COLO668 (cell line): Measurements from ENCODE around the gene NMRAL1.

Source experiments
- DNase-seq: peaks from one replicate; lab custom pipeline; 2025; ENCODE audit not compliant: unreplicated experiment; lab: John Stamatoyannopoulos, UW

NMRAL1 gene

DNA sequence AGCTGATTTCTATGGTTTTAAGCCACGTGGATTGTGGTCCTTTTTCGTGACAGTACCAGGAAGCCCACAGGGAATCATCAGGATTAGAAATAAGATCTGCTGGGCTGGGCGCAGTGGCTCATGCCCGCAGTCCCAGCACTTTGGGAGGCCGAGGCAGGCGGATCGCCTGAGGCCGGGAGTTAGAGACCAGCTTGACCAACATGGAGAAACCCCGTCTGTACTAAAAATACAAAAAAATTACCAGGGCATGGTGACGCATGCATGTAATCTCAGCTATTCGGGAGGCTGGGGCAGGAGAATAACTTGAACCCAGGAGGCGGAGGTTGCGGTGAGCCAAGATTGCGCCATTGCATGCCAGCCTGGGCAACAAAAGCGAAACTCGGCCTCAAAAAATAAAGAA lies 6.5 kb downstream of the NMRAL1 start:
- DNase-seq = no peak

DNA sequence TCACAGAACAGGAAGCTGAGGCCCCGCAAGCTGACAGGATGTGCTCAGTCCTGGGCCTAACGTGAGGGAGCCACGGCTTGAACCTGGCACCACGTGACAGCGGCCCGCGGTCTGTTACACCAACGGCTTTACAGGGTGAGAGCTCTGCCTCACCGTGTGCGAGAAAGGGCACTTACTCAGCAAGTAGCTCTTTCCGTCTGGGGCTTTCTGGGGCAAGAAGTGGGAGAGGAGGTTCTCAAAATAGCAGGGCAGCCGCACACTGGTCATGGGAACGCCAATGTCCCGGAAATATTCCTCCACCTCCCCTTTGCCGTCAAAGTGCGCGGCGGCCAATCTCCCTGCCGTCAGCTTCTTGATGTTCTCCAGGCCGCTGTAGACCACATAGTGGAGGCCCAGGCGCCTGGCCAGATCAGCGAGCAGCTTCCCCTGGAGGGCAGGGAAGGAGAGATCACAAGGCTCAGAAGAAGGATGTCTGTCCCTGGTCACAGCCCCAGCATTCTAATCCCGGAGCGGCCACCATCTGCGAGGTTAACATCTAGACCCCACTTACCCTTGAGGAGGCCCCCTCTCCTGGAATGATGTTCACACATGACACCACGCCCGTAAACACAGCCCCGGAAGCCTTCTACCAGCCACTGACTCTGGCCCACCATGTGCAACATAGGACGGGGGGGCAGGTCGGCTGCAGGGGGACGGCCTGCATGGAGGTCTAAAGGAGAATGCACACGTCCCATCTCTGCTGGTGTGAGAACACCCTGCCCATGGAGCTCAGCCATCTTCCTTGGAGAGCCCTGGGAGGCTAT lies 8.2 kb downstream of the NMRAL1 start:
- DNase-seq = no peak

DNA sequence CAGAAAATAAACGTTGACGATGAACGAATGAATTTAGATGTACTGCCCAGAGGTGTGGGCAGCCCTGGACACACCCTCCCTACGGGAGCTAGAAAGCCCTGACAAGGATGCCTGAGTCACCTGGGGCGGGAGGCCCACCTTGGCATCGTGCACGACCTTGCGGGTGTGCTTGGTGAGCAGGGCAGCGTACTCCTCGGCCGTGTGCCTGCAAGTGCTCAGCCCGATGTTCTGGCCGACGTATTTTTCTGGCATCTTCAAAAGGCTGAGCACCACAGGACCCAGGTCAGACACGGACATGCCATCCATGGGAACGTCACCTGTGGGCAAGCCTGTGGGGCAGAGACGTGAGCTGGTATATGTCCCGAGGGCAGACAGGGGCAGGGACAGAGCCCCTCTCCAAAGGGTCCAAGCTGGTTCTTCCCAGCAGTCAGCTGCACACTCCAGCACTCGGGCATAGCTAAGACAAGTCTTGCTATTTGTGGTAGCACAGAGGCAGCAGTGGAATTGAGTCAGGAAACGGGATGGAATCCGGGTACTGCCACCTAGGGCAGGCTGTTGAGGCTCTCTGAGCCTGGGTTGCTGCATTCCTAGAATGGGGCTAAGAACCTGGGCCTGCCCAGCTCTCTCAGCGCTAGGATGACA lies 10.8 kb downstream of the NMRAL1 start:
- no peak for DNase-seq

DNA sequence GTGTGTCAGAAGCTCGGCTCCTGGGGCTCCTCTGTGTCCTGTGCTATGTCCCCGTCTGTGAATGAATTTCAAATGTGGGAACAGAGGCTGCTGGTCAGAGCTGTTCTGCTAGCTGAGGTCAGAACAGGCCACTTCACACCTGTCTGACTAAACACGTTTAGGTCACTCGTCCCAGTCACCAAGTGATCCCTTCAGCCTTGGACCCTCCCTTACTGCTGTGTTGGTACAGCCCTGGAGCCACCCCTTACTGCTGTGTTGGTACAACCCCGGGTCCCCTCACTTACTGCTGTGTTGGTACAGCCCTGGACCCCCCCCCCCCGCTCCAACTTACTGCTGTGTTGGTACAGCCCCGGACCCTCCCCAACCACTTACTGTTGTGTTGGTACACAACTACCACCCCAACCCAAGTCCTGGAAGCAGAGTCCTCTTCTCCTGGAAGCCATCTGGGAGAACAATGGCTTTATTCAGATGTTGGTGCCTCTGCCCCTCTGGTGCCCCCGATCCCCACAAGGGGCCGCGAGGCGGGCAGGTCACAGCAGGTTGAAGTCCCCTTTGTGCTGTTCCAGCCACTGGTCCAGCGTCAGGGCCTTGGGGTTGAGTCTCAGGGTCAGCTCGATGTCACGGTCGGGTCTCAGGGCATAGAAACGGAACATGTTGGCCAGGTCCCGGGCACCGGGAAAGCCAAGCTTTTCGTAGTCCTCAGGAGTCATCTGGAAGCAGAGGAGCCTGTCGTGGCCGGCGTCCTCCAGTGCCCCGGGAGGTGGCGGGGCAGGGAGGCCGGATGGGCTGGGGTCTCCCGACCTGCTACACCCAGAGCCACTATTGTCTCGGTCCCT lies 13.0 kb downstream of the NMRAL1 start:
- DNase-seq = no peak

DNA sequence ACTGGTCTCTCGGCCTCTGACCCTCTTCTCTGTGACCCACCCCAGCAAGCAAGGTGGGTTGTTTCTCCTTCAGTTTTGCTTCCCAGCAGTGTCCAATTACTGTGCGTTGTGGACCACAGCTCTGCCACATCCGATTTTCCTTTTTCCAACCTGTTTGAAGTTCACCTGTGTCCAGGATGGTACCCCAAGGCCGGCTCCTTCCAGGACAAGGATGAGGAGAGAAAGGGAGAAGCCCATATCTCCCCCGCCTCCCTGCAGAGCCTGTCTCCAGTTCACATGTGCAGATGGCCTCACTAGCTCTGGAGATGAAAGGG lies 13.5 kb downstream of the NMRAL1 start:
- no peak for DNase-seq

DNA sequence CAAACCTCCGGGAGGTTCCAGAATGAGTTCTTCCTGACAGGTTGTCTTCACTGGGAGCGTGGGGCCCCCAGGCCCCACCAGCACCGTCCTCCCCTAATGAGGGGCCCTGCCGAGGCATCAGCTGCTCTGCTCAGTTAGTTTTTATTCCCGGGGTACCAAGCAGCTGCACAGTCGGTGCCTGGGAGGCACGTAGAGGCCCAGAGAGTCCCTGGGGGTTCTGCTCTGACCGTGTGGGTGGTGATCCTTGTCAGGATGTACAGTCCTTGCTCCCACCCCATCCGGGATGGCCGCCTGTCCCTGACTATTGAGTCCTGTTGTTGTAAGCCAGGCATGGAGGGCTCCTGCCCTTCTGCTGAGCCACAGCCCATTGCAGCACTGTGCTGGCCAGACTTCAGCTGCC lies 18.5 kb downstream of the NMRAL1 start:
- DNase-seq = no peak

DNA sequence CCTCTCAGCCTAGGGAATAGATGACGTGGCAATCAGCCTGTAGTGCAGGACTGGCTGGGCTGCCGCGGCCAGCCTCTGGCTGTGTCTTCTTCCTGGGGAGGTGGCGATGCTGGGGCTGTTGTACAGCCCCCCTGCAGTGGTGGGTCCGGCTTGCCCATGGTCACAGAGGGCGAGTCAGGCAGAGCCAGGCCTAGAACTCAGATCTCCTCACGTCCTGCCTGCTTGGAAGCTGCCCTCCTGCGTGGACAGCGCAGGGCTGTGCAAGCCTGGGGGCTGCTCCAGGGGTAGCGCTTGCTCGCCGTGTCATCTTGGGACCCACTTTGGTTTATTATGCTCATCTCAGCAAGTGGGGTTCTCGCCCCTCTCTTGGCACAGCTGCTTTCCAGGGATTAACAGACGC lies 19.3 kb downstream of the NMRAL1 start:
- DNase-seq = no peak

DNA sequence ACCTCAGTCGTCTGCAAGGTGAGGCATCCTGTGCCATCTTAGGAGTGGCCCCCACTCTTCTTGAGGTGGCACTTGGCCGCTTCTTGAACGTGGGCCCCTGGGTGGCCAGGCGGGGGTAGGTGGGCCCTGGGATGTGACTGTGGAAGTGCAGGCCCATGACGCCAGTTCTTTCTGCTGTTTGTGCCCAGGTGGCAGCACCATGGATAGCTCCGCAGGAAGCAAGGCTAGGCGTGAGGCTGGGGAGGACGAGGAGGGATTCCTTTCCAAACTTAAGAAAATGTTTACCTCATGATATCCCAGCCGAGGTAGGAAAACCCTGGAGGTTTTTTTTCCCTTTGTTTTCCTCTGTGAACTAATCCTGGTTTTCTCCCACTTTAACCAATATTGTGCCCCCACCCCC lies 19.8 kb downstream of the NMRAL1 start:
- DNase-seq = no peak

DNA sequence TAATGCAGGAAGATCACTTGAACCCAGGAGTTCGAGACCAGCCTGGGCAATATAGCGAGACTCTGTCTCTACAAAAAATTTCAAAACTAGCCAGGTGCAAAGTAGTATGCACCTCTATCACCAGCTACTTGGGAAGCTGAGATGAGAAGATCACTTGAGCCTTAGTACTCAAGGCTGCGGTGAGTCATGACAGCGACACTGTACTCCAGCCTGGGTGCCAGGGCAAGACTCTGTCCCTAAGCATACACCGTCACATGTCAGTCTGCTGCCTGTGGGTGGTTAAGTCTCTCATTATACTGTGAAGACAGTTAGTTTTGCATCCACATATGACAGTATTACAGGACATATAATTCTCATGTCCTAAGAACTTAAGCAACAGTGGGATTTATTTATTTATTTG lies 21.8 kb downstream of the NMRAL1 start:
- no peak for DNase-seq

DNA sequence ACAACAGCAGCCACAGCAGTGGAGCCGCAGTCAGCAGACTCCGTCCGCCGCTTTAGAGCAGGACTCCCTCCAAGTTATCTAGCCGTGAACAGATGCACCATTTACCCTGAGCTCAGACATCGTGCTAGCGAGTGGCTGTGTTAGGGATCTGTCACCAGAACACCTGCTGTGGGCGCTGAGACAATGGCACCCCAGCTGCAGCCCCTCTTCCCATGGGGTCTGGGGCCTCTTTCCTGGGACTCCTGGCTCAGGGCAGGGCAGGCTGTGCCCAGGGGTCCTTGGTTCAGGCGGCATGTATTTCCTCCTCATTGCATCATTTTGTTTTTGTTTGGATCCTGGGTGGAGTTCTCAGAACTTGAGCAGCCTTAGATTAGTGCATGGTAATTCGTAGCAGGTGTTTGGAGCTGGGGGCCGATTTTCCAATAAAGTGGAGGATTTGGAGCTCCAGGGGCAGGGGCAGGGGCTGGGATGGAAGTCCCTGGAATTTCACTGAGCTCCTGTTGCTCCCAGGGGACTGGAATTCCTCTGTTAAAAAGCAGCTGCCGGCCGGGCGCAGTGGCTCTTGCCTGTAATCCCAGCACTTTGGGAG lies 23.4 kb downstream of the NMRAL1 start:
- DNase-seq = no peak

DNA sequence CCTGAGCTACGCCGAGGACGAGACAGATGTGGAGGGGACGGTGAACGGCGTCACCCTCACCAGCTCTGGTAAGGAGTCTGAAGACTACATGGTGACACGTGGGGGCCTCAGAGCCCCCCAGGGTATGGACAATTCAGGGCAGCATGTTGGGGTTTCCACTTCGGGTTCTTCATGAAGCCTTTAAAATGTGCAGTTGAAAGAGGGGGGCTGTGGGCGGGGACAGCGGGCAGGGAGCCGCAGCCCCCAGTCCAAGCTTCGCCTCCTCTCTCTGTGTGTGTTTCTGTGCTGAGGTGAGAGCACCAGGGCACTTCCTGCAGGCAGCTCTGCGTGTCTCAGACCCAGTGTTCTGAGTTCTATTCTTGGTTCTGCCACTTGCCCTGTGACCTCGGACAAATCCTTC lies 24.0 kb downstream of the NMRAL1 start:
- DNase-seq = no peak

DNA sequence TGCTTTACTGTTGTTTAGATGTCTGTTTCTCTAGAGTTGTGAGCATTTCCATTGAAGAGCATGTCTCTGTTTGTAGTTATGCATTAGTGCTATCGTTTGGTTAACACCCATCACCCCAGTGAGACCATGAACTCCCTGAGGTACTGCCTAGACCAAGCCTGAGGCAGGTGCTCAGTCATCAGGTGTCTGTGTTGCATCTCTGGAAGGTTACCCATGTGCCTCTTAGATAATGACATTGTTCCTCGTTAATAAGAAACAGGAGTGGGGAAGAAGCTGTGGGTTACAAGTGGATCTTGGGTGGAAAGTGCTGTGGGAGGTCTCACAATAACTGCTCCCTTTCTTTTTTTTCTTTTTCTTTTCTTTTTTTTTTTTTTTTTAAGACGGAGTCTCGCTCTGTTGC lies 30.4 kb downstream of the NMRAL1 start:
- DNase-seq = no peak

DNA sequence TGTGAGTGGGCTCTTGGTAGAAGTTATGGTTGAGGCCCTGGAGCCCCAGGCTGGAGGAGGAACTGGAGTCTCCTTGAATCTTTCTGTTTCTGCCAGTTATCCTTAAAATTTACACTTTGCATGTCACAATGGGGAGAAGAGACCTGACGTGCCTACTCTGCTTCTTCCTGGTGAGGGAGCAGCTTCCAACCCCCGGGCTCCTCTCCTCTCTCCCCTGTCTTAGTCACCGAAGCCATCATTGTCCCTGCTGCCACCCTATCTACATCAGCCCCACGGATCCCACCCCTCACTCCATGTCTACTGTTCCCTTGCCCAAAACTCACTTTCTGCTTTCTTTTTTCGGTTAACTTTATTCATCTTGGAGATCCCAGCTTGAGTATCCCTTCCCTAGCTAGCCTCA lies 31.2 kb downstream of the NMRAL1 start:
- no peak for DNase-seq

DNA sequence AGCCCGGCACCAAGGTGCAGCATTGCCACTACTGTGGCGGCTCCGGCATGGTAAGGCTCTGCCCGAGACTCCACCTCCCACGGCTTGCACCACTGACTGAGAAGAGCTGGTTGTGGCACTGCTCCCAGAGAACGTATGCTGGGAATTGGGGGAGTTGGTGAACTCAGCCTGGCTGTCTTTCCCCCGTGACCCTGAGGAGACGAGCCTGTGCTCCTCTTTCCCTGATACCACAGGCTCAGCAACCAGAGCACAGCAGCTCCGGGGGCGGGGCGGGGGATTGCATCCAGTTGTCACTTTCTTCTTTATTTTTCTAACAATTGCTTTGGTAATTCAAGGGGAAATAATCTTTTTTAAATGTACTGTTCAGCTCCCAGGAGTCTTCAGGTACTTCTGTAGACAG lies 32.1 kb downstream of the NMRAL1 start:
- DNase-seq = no peak

DNA sequence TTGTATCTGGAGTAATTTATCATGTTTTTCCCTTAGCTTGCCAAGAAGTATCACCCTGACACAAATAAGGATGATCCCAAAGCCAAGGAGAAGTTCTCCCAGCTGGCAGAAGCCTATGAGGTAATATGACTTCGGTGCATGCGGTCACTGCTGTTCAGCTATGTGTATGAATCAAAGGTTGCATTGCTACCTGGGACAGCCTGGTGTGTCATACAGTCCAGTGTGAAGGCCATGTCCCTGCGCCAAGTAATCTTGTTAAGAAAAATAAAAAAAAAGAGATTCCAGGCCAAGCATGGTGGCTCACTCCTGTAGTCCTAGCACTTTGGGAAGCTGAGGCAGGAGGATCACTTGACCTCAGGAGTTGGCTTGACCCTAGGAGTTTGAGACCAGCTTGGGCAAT lies 37.1 kb downstream of the NMRAL1 start:
- no peak for DNase-seq

DNA sequence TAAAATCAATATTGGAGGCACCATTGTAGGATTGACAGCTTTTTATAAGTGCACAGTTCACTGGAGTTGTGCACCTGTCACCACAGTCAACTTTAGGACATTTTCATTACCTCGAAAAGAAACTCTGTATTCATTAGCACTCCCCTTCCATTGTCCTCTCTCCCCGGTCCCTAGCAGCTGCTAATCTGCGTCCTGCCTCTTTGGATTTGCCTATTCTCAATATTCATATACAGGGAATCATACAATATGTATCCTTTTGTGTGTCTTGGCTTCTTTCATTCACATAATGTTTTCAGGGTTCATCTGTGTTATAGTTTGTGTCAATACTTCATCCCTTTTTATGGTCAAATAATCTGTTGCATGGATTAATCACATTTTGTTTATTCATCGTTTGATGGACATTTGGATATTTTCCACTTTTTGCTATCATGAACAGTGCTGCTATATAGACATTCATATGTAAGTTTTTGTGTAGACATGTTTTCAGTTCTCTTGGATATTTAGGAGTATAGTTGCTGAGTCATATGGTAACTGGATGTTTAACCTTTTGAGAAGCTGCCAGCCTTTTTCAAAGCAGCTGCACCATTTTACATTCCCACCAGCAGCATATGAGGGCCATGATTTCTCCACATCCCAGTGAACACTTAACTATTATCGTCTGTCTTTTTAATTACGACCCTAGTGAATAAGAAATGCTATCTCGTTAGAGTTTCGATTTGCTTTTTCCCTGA lies 38.9 kb downstream of the NMRAL1 start:
- DNase-seq = no peak

DNA sequence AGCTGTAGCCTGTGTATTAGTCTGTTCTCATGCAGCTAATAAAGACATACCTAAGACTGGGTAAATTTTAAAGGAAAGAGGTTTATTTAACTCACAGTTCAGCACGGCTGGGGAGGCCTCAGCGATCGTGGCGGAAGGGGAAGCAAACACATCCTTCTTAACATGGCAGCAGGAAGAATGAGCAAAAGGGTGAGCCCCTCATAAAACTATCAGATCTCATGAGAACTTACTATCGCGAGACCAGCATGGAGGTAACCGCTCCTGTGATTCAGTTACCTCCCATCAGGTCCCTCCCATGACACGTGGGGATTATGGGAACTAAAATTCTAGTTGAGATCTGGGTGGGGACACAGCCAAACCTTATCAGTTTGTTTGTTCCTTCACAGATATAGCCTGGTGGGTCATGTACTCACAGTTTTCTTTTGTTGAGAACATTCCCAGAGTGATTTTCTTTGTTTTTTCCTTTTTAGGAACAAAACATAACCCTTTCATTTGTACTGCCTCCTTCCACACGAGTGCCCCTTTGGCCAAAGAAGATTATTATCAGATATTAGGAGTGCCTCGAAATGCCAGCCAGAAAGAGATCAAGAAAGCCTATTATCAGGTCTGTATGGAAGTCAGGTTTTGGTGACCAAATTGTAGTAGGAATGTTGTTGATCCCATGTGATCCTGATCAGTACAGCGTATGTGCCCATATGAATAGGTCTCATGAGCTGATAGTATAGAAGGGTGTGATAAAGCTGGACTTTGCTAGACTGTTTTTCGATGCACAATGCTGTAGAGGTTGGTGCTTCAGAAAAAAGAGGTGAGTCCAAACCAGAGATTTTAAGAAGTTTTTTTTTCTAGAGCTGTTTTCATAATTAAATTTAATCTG lies 40.3 kb downstream of the NMRAL1 start:
- no peak for DNase-seq

DNA sequence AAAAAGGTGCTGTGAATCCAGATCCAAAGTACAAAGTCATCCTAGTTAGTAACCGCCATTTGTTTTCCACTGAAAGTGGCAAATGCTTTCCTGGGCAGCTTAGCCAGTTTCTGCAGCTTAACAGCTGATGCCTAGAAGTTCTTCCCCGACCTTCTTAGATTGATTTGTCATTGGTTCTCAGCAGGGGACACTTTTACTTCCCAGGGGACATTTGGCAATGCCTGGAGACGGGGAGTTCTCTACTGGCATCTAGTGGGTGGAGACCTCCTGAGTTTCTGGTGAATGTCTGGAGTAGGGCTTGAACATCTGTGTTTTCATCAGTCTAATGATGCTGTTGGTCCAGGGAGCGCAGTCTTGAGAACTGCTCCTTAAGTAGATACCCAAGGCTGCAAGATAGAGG lies 41.2 kb downstream of the NMRAL1 start:
- no peak for DNase-seq

DNA sequence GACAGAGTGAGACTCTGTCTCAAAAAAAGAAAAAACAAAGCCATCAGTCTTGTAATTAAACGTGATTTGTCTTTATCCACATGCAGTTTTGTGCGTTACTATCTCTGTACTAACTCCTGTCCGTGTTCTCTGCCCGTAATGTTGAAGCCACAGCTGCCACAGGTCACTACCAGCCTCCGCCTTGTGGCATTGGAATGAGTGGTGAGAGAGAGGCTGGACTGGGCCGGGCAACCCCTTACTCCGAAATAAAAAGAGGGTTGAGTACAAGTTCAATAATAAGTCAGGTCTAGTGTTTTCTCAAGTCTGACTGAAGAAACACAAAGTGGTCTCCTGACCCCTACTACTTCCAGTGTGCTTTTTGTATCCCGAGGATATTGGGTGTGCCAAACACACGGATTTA lies 43.4 kb downstream of the NMRAL1 start:
- no peak for DNase-seq

DNA sequence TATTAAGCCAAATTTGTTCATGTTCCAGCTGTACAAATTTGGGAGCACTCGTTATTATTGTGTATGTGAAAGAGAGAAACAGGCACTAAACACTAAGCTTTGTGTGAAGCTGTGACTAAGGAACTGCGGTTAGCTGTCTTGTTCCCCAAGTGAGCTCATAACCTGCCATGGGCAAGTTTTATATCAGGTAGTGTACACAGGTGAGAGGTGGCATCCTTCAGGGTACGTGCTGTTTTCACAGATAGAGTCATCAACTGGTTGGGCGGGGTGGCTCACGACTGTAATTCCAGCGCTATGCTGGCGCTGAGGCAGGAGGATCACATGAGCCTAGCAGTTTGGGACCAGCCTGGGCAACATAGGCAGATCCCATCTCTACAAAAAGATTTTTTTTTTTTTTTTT lies 45.9 kb downstream of the NMRAL1 start:
- DNase-seq = no peak
